Kidney glomerular epithelial cell (primary cell): Measurements from ENCODE around the gene ZNF230.

ENCODE experiments used
- DNase-seq: peaks from one replicate; lab custom pipeline; 2025; lab: John Stamatoyannopoulos, UW

The ZNF230 gene

GRCh38 chr19:44042147-44042546, 39.4 kb downstream of the ZNF230 start:
- no peak for DNase-seq

GRCh38 chr19:44050740-44051649, 48.2 kb downstream of the ZNF230 start:
- DNase-seq, result no peak

GRCh38 chr19:44051650-44052402, 49.1 kb downstream of the ZNF230 start, which contains the start of gene ZNF223:
TSS of gene ZNF223 (plus strand) at chr19:44052036. CDS start at chr19:44055177, 3,141 bp downstream.
- DNase-seq, result peak; percentile 97

GRCh38 chr19:44055870-44056269, 53.1 kb downstream of the ZNF230 start:
- no peak for DNase-seq

GRCh38 chr19:44059229-44059628, 56.5 kb downstream of the ZNF230 start:
- no peak for DNase-seq

- no peak for DNase-seq
Measured at GRCh38 chr19:44061038-44061437, 58.3 kb downstream of the ZNF230 start.
